IgD-negative memory B cell (primary cell): ENCODE data around the gene INPP5A. TPM values are rescaled to one million over a fixed set of nuclear protein-coding genes. Genes with fewer than 3 reads are reported as not detected.

Source experiments
- H3K27ac Mint-ChIP-seq, 3 donors: one replicate each; pipeline ENCODE4 v1.8.0; 2020 to 2022; ENCODE audit warnings: mild to moderate bottlenecking in 3 of 3, mixed read lengths in 3 of 3, moderate library complexity in 1 of 3
- H3K27me3 Mint-ChIP-seq: one replicate; pipeline ENCODE4 v1.8.0; 2021; ENCODE audit warnings: mixed read lengths
- H3K36me3 Mint-ChIP-seq: one replicate; pipeline ENCODE4 v1.8.0; 2020; ENCODE audit warnings: mild to moderate bottlenecking, mixed read lengths
- H3K4me1 Mint-ChIP-seq, 3 donors: one replicate each; pipeline ENCODE4 v1.8.0; 2020 to 2022; ENCODE audit warnings: mixed read lengths in 3 of 3, mild to moderate bottlenecking in 1 of 3
- H3K4me3 Mint-ChIP-seq, 4 donors: one replicate each; pipeline ENCODE4 v1.8.0; 2020 to 2022; ENCODE audit warnings: mild to moderate bottlenecking in 4 of 4, mixed read lengths in 4 of 4, moderate library complexity in 3 of 4
- H3K9me3 Mint-ChIP-seq, 3 donors: one replicate each; pipeline ENCODE4 v1.8.0; 2020 to 2021; ENCODE audit warnings: mixed read lengths in 3 of 3, mild to moderate bottlenecking in 1 of 3
- polyA plus RNA-seq: library from polyadenylated mRNA; unstranded; fragments of 300-500 nt; fragmentation: Illumina TruSeq; gene quantifications from one replicate; pipeline ENCODE4 v1.2.3, GENCODE V29; 2021

The INPP5A gene
- polyA plus RNA-seq, 1 donor from 2014 or later, result 0.94 TPM

GRCh38 chr10:132521041-132521465 lies 16.5 kb upstream of the INPP5A start:
- Mint-ChIP-seq H3K27me3 (peaks cover 8% of the 10 kb centered on the region), H3K36me3 (no peaks in the 10 kb centered on the region), H3K27ac (no peak overlapping the region), H3K4me3 (no peak overlapping the region), H3K9me3 (no peaks in the 10 kb centered on the region), H3K4me1 (peaks cover 4 to 7% (median 5%) of the 10 kb centered on the region in 3 donors)

GRCh38 chr10:132521466-132522102 lies 16.0 kb upstream of the INPP5A start:
- Mint-ChIP-seq H3K27ac (no peak overlapping the region), H3K27me3 (peaks cover 8% of the 10 kb centered on the region), H3K36me3 (no peaks in the 10 kb centered on the region), H3K4me1 (peaks cover 1 to 4% (median 2%) of the 10 kb centered on the region in 3 donors), H3K4me3 (no peak overlapping the region), H3K9me3 (no peaks in the 10 kb centered on the region)

GRCh38 chr10:132522521-132523411 lies 14.8 kb upstream of the INPP5A start:
- no peak overlapping the region for H3K27ac Mint-ChIP-seq
- H3K36me3 Mint-ChIP-seq, result no peaks in the 10 kb centered on the region
- peaks cover 10% of the 10 kb centered on the region for H3K27me3 Mint-ChIP-seq
- no peaks in the 10 kb centered on the region for H3K9me3 Mint-ChIP-seq
- peaks cover 0 to 4% (median 2%) of the 10 kb centered on the region in 3 donors for H3K4me1 Mint-ChIP-seq
- no peak overlapping the region for H3K4me3 Mint-ChIP-seq

DNA sequence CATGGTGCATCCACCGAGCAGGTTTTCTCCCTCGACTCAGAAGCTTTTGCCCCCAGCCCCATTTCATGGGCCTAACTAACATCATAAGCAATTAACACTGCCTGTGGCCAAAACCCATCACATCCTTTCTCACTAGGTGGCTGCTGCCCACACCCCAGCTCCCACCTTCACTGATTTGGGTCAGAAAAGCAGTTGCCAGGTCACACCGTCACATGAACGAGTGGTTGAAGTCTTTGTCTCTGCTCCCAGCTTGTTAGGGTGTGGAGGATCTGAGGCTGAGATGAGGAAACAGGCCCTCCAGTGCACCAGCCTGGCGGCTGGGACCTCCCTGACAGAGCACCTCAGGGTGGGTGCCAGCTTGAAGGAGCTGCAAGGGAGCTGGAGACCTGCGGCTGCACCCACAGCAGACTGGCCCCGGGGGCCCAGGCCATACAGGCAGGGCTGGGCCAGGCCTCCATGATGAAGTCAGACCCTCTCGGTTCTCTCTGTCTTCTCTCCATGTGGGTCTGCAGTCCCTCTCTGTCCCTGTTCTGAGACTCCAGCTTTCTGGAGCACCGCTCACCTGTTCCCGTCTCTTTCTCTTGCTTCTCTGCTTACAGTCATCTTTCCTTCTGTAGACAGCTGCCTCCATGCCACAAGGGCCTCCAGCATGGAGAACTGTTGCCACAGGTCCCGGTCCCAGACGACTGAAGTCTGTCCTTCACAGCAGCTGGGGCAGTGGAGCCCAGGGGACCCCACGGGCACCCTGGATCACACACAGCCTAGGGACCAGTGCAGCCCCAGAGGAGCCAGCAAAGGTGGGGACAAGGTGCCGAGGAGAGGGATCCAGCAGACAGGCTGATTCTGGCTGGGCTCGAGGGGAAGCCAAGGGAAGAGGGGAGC lies 13.8 kb upstream of the INPP5A start:
- no peaks in the 10 kb centered on the region for H3K36me3 Mint-ChIP-seq
- peaks cover 10% of the 10 kb centered on the region for H3K27me3 Mint-ChIP-seq
- no peaks in the 10 kb centered on the region for H3K4me1 Mint-ChIP-seq
- no peaks in the 10 kb centered on the region for H3K9me3 Mint-ChIP-seq
- H3K4me3 Mint-ChIP-seq, result no peak overlapping the region
- no peak overlapping the region for H3K27ac Mint-ChIP-seq

DNA sequence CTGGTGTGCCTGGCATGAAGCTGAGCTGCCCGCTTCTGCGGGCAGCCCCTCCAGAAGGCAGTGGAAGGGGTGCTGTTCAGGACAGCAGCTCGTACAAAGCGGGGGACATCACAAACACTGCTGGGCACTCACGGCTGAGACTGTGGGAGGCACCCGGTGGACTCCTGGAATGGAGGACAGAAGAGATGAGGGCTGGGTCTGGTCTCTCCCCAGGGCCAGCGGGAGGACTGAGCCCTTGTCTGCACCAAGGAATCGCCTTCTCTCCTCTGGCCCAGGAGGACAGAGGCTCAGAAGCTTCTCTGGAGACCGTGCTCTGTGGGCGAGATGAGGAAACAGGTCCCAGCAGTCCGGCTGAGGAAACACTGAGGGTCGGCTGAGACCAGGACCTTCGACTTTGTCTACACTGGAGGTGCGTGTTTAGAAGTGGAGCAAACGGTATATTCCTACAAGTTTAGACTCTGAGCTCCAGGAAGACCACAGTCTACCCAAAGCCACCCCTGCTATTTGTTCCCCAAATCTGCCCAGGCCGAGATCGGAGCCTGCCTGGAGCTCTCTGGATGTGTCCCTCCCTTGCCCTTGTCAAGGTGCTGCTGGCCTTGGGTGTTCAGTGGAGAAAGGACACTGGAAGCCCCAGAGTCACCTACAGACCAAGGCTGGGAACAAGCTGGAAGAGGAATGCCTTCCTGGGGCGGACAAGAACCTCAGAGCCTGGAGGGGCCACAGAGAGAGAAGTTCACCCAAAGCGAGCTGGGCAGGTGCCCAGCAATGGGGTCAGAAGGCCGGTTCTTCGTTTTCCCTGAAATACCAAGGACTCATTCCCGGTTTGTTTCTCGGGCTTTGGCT lies 12.9 kb upstream of the INPP5A start:
- Mint-ChIP-seq H3K4me1 (no peaks in the 10 kb centered on the region), H3K27ac (no peak overlapping the region), H3K4me3 (no peak overlapping the region), H3K36me3 (no peaks in the 10 kb centered on the region), H3K9me3 (no peaks in the 10 kb centered on the region), H3K27me3 (peaks cover 7% of the 10 kb centered on the region)

- peaks cover 9% of the 10 kb centered on the region for H3K27me3 Mint-ChIP-seq
- H3K36me3 Mint-ChIP-seq, result no peaks in the 10 kb centered on the region
- peaks cover 0 to 9% (median 3%) of the 10 kb centered on the region in 3 donors for H3K9me3 Mint-ChIP-seq
- H3K4me3 Mint-ChIP-seq, result no peak overlapping the region
- H3K27ac Mint-ChIP-seq, result no peak overlapping the region
- H3K4me1 Mint-ChIP-seq, result peaks cover 0 to 2% (median 0%) of the 10 kb centered on the region in 3 donors
Measured at GRCh38 chr10:132526676-132527075, 10.9 kb upstream of the INPP5A start.

- peaks cover 6% of the 10 kb centered on the region for H3K27me3 Mint-ChIP-seq
- peaks cover 0 to 2% (median 0%) of the 10 kb centered on the region in 3 donors for H3K4me1 Mint-ChIP-seq
- no peak overlapping the region for H3K4me3 Mint-ChIP-seq
- peaks cover 0 to 10% (median 5%) of the 10 kb centered on the region in 3 donors for H3K9me3 Mint-ChIP-seq
- H3K27ac Mint-ChIP-seq, result no peak overlapping the region
- H3K36me3 Mint-ChIP-seq, result no peaks in the 10 kb centered on the region
Measured at GRCh38 chr10:132527339-132528063, 10.1 kb upstream of the INPP5A start.

GRCh38 chr10:132528064-132528691 lies 9.4 kb upstream of the INPP5A start:
- H3K27me3 Mint-ChIP-seq, result peaks cover 6% of the 10 kb centered on the region
- no peak overlapping the region for H3K27ac Mint-ChIP-seq
- H3K4me1 Mint-ChIP-seq, result peaks cover 0 to 2% (median 0%) of the 10 kb centered on the region in 3 donors
- no peaks in the 10 kb centered on the region for H3K36me3 Mint-ChIP-seq
- peaks cover 0 to 10% (median 5%) of the 10 kb centered on the region in 3 donors for H3K9me3 Mint-ChIP-seq
- no peak overlapping the region for H3K4me3 Mint-ChIP-seq

GRCh38 chr10:132532179-132532578 lies 5.4 kb upstream of the INPP5A start:
- no peaks in the 10 kb centered on the region for H3K36me3 Mint-ChIP-seq
- H3K4me3 Mint-ChIP-seq, result peak overlapping the region in 1 of 4 donors; percentile 32
- H3K9me3 Mint-ChIP-seq, result peaks cover 0 to 10% (median 5%) of the 10 kb centered on the region in 3 donors
- H3K4me1 Mint-ChIP-seq, result peaks cover 0 to 9% (median 2%) of the 10 kb centered on the region in 3 donors
- peaks cover 4% of the 10 kb centered on the region for H3K27me3 Mint-ChIP-seq
- no peak overlapping the region for H3K27ac Mint-ChIP-seq

DNA sequence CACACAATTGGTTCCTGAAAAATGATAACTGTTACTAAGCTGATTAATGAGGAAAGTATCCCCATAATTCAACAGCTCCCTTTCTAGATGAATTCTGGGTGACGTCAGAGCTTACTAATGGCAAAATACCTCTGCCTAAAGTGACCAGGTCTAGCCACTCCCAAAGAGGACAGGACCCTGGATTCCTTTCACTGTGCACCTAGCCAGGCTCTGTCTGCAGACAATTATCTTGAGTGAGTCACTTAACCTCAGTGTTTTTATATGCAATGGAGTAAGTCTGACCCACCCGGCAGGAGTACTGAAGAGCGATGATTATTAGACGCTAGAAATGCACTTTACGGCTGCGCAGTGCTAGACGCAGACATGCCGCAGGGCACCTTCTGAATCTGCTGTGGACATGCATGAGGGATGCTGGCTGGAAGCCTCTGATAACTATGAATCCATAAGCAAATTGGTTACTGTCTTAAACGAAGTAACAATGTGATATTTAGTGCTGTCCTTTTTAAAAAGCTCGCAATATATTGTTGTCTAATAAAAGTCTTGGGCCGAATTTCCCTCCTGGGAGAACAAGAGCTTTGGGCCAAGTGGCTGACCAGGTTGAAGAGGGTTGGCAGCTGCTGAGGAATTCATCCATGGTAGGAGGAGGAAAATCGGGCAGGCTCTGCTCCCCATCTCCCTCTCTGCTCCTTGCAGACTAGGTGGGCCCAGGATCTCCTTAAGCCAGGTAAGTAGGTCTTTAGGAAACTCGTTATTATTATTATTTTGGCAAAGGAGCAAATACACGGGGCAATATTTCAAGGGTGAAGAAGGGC lies 4.6 kb upstream of the INPP5A start:
- Mint-ChIP-seq H3K36me3 (no peaks in the 10 kb centered on the region), H3K27ac (no peak overlapping the region), H3K27me3 (peaks cover 2% of the 10 kb centered on the region), H3K4me1 (peaks cover 0 to 9% (median 2%) of the 10 kb centered on the region in 3 donors), H3K9me3 (peaks cover 0 to 10% (median 5%) of the 10 kb centered on the region in 3 donors), H3K4me3 (peak overlapping the region in 1 of 4 donors; percentile 93)

DNA sequence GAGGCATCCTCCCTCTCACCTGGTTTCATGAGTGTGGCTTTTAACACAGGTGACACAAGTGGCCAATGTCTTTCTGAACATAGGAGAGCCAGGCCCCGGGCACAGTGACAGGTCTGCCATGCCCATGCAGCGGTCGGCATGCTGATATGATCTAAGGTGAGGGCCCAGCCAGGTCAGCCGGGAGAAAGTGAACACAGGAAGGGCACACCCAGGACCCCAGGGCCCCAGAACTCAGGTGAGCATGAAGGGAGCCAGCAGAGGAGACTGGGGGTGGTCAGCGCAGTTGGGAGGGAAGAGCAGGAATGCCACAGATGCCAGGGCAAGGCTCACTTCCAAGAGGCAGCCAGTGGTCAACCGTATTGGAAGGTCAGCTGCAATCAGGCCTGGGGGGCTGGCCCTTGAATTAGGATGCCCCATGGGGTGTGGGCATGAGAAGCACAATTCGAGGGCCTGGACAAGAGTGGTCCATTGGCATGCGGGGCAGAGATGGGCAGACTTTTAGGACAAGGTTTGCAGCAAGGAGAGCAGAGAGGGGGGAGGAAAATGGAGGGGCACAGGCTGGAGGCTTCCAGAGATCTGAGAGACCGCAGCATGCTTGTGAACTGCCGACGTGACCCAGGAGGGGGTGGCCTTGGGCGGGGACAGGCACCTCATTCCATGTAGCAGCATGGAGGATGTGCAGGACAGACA lies 3.9 kb upstream of the INPP5A start:
- H3K4me3 Mint-ChIP-seq, result peak overlapping the region in 1 of 4 donors; percentile 93
- peaks cover 0 to 14% (median 5%) of the 10 kb centered on the region in 3 donors for H3K4me1 Mint-ChIP-seq
- peaks cover 2% of the 10 kb centered on the region for H3K27me3 Mint-ChIP-seq
- H3K27ac Mint-ChIP-seq, result peak overlapping the region in 1 of 3 donors; percentile 77
- H3K36me3 Mint-ChIP-seq, result no peaks in the 10 kb centered on the region
- peaks cover 0 to 10% (median 5%) of the 10 kb centered on the region in 3 donors for H3K9me3 Mint-ChIP-seq
